Stimulated activated CD8-positive, alpha-beta memory T cell treated with anti-CD3 and anti-CD28 coated beads, Interleukin-12 subunit alpha, Interleukin-12 subunit beta, amount 100 ng/mL, for 1 hour (primary cell): Measurements from ENCODE around the gene TUBB6.

Experiments
- DNase-seq: peaks from one replicate; pipeline ENCODE4 v3.0.0-alpha.2; 2020; ENCODE audit warnings: low read depth

TUBB6 gene

GRCh38 chr18:12291161-12291560, 16.9 kb upstream of the TUBB6 start:
- no peak for DNase-seq

GRCh38 chr18:12291690-12292089, 16.4 kb upstream of the TUBB6 start:
- DNase-seq, result no peak

GRCh38 chr18:12293831-12294230, 14.2 kb upstream of the TUBB6 start:
- no peak for DNase-seq

- no peak for DNase-seq
Observed at GRCh38 chr18:12295389-12296086, 12.5 kb upstream of the TUBB6 start.

- DNase-seq, result no peak
Observed at GRCh38 chr18:12296087-12296403, 12.0 kb upstream of the TUBB6 start.

- DNase-seq, result no peak
Observed at GRCh38 chr18:12296457-12296856, 11.6 kb upstream of the TUBB6 start.

GRCh38 chr18:12299862-12300261, 8.2 kb upstream of the TUBB6 start:
- no peak for DNase-seq

- no peak for DNase-seq
Observed at GRCh38 chr18:12301263-12302005, 6.6 kb upstream of the TUBB6 start.

- no peak for DNase-seq
Observed at GRCh38 chr18:12302391-12303147, 5.5 kb upstream of the TUBB6 start.

- no peak for DNase-seq
Observed at GRCh38 chr18:12304351-12305210, 3.5 kb upstream of the TUBB6 start.

- no peak for DNase-seq
Observed at GRCh38 chr18:12305211-12305610, 2.8 kb upstream of the TUBB6 start.

- no peak for DNase-seq
Observed at GRCh38 chr18:12305930-12306629, 2.0 kb upstream of the TUBB6 start.

- no peak for DNase-seq
Observed at GRCh38 chr18:12306752-12307700, 1.0 kb upstream of the TUBB6 start.

- DNase-seq, result no peak
Observed at GRCh38 chr18:12308386-12309100, 502 bp downstream of the TUBB6 start.

- DNase-seq, result no peak
Observed at GRCh38 chr18:12309683-12310198, 1.7 kb downstream of the TUBB6 start.

- DNase-seq, result no peak
Observed at GRCh38 chr18:12310762-12311161, 2.7 kb downstream of the TUBB6 start.

- no peak for DNase-seq
Observed at GRCh38 chr18:12312976-12313375, 4.9 kb downstream of the TUBB6 start.

- DNase-seq, result no peak
Observed at GRCh38 chr18:12313530-12314245, 5.6 kb downstream of the TUBB6 start.
